ENCODE results near the gene PSMA6.

DNA sequence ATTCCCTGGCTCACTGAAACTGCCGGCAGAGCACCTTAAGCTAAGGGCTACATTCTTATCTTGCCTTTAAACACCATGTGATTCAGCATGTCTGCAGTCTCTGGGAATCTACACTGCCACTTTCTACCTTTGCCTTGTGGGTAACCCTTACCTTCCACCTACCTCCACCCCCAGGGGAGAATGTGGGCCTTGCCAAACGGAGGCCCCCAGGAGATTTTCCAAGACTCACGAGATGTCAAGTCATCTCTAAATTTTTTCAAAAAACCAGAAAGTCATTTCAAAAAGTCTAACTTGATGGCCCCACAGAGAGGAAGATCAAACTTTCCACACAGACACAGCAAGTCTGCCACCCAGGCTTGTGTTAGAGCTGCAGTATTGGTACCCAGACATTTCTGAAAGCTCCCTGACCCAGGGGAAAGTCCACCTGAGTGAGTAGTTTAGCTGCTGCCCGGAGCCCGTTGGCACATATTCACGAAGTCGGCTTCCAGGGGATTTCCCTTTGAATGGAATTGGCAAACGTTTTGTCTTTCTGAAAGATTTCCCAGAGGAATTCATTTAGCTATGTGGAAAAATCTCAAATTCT lies 4.7 kb upstream of the PSMA6 start:
- TF ChIP-seq POLR2A (IDR thresholded peaks at IDR 0.05; ENCODE audit: extremely low read depth, insufficient read length) = no peak
- TF ChIP-seq, protein P1, sequence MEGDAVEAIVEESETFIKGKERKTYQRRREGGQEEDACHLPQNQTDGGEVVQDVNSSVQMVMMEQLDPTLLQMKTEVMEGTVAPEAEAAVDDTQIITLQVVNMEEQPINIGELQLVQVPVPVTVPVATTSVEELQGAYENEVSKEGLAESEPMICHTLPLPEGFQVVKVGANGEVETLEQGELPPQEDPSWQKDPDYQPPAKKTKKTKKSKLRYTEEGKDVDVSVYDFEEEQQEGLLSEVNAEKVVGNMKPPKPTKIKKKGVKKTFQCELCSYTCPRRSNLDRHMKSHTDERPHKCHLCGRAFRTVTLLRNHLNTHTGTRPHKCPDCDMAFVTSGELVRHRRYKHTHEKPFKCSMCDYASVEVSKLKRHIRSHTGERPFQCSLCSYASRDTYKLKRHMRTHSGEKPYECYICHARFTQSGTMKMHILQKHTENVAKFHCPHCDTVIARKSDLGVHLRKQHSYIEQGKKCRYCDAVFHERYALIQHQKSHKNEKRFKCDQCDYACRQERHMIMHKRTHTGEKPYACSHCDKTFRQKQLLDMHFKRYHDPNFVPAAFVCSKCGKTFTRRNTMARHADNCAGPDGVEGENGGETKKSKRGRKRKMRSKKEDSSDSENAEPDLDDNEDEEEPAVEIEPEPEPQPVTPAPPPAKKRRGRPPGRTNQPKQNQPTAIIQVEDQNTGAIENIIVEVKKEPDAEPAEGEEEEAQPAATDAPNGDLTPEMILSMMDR (IDR thresholded peaks at IDR 0.05; ENCODE audit: low read depth, low read length) = no peak

Data from NB4 (cell line).